ENCODE results near the gene NTHL1. TPM values are rescaled to one million over a fixed set of nuclear protein-coding genes. Genes with fewer than 3 reads are reported as not detected.

Gene NTHL1
- total RNA-seq, 2 donors from 2014 or later = 43.2 to 46.1 TPM

DNA sequence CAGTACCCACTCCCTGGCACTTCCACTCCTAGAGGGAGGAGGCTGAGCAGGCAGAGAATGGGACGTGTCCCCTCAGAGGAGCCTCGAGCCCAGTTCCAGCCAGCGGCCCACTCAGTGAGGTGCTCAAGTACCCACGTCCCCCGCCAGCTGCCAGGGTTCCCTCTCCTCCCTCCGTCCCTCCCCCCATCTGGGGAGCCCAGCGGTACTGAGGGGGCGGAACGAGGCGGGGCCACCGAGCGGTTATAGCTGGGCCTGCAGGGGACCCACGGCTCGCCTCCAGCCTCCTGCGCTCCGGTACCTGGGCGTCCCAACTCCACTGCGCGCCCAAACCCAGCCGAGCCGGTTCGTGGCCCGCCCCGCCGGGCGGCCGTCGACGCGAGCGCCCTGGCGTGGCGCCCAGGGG lies 28.1 kb downstream of the NTHL1 start, which contains the start of gene NPW:
NPW (plus strand) TSS at position 268 of the 403 bp plus-strand sequence.
- Histone ChIP-seq H3K9me3 (ENCODE audit: control insufficient read depth, low read length) (no peaks in the 10 kb centered on the region), H3K27me3 (ENCODE audit: control insufficient read depth, insufficient read depth, low read length, poor library complexity, severe bottlenecking) (peaks cover 44% of the 10 kb centered on the region), H3K9ac (ENCODE audit: extremely low read depth, low read length, poor library complexity, severe bottlenecking) (no peak within 1 kb of the TSS), H3K27ac (ENCODE audit: low read depth, low read length) (no peak within 1 kb of the TSS), H3K36me3 (ENCODE audit: control insufficient read depth, insufficient read depth, low read length) (no peaks in the 10 kb centered on the region), H3K4me1 (ENCODE audit: control insufficient read depth, insufficient read depth, low read length) (no peaks in the 10 kb centered on the region), H3K4me3 (ENCODE audit: low read length) (peak within 1 kb of the TSS; percentile 29)
- 1 to 15% methylated on average over 15 to 33 of the region's 33 CpGs for WGBS, 2 experiments (ENCODE audit: insufficient coverage in 1 of 2, insufficient read length in 1 of 2)
- TF ChIP-seq, protein P1, sequence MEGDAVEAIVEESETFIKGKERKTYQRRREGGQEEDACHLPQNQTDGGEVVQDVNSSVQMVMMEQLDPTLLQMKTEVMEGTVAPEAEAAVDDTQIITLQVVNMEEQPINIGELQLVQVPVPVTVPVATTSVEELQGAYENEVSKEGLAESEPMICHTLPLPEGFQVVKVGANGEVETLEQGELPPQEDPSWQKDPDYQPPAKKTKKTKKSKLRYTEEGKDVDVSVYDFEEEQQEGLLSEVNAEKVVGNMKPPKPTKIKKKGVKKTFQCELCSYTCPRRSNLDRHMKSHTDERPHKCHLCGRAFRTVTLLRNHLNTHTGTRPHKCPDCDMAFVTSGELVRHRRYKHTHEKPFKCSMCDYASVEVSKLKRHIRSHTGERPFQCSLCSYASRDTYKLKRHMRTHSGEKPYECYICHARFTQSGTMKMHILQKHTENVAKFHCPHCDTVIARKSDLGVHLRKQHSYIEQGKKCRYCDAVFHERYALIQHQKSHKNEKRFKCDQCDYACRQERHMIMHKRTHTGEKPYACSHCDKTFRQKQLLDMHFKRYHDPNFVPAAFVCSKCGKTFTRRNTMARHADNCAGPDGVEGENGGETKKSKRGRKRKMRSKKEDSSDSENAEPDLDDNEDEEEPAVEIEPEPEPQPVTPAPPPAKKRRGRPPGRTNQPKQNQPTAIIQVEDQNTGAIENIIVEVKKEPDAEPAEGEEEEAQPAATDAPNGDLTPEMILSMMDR (conservative IDR thresholded peaks at IDR 0.05) = peak; percentile 33
- peak; percentile 77 for DNase-seq
- no peaks in the 10 kb centered on the region for H3K36me3 Mint-ChIP-seq (ENCODE audit: low read depth)
- no peak within 1 kb of the TSS for H3K27ac Mint-ChIP-seq
- H3K4me1 Mint-ChIP-seq = peaks cover 2% of the 10 kb centered on the region
- peaks cover 69% of the 10 kb centered on the region for H3K27me3 Mint-ChIP-seq (ENCODE audit: insufficient read depth)
- peak within 1 kb of the TSS; percentile 38 for H3K4me3 Mint-ChIP-seq
- H3K9me3 Mint-ChIP-seq = no peaks in the 10 kb centered on the region

DNA sequence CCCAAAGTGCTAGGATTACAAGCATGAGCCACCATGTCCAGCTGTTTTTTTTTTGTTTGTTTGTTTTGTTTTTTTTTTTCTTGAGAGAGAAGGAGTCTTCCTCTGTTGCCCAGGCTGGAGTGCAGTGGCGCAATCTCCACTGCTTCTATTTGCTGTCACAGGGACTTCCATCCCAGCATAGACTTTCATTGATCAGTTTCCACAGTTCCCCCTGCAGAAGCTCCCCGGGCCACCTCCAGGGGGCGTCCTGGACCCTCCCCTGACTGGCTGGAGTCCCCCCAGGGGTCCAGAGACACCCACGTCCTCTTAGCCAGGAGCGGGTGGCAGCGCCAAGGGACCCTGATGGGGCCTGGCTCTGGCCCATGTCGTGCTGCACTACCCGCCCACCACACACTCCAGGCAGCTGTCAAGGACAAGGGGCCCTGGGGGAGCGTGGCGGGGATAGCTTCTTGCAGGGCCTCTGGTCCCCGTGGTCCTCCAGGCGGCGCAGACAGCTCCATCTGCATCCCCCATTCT lies 31.2 kb downstream of the NTHL1 start:
- no peak for DNase-seq
- H3K27ac Mint-ChIP-seq = no peak overlapping the region

DNA sequence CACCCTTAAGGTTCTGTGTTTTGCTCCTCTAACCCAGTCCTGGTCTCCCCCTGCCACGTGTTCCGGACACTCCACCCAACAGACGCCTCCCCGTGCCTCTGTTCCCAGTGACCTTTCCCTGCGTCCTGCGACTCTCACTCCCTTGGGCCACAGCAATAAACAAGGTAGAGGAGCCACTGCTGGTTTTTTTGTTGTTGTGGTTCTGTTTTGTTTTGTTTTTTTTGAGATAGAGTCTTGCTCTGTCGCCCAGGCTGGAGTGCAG lies 31.8 kb downstream of the NTHL1 start:
- H3K4me1 Mint-ChIP-seq = no peaks in the 10 kb centered on the region
- DNase-seq = no peak
- Histone ChIP-seq H3K9me3 (ENCODE audit: control insufficient read depth, low read length) (no peaks in the 10 kb centered on the region), H3K9ac (ENCODE audit: extremely low read depth, low read length, poor library complexity, severe bottlenecking) (no peak overlapping the region), H3K27me3 (ENCODE audit: control insufficient read depth, insufficient read depth, low read length, poor library complexity, severe bottlenecking) (peaks cover 33% of the 10 kb centered on the region), H3K4me3 (ENCODE audit: low read length) (no peak overlapping the region), H3K4me1 (ENCODE audit: control insufficient read depth, insufficient read depth, low read length) (no peaks in the 10 kb centered on the region), H3K36me3 (ENCODE audit: control insufficient read depth, insufficient read depth, low read length) (no peaks in the 10 kb centered on the region), H3K27ac (ENCODE audit: low read depth, low read length) (no peak overlapping the region)
- H3K4me3 Mint-ChIP-seq = no peak overlapping the region
- no peaks in the 10 kb centered on the region for H3K36me3 Mint-ChIP-seq (ENCODE audit: low read depth)
- H3K27me3 Mint-ChIP-seq (ENCODE audit: insufficient read depth) = peaks cover 42% of the 10 kb centered on the region
- no peak overlapping the region for H3K27ac Mint-ChIP-seq
- WGBS, 2 experiments (ENCODE audit: insufficient coverage in 1 of 2, insufficient read length in 1 of 2) = 89 to 100% methylated on average over 2 to 7 of the region's 7 CpGs
- H3K9me3 Mint-ChIP-seq = no peaks in the 10 kb centered on the region
- TF ChIP-seq, protein P1 (conservative IDR thresholded peaks at IDR 0.05) = no peak

More for the DNA sequence above, 31.2 kb downstream of the NTHL1 start:
- Mint-ChIP-seq H3K27me3 (ENCODE audit: insufficient read depth) (peaks cover 48% of the 10 kb centered on the region), H3K9me3 (no peaks in the 10 kb centered on the region), H3K4me1 (no peaks in the 10 kb centered on the region), H3K4me3 (no peak overlapping the region), H3K36me3 (ENCODE audit: low read depth) (no peaks in the 10 kb centered on the region)
- peaks cover 39% of the 10 kb centered on the region for H3K27me3 ChIP-seq (ENCODE audit: control insufficient read depth, insufficient read depth, low read length, poor library complexity, severe bottlenecking)
- no peaks in the 10 kb centered on the region for H3K4me1 ChIP-seq (ENCODE audit: control insufficient read depth, insufficient read depth, low read length)
- TF ChIP-seq, protein P1 (conservative IDR thresholded peaks at IDR 0.05) = peak; percentile 74
- H3K9me3 ChIP-seq (ENCODE audit: control insufficient read depth, low read length) = no peaks in the 10 kb centered on the region
- H3K9ac ChIP-seq (ENCODE audit: extremely low read depth, low read length, poor library complexity, severe bottlenecking) = no peak overlapping the region
- no peak overlapping the region for H3K4me3 ChIP-seq (ENCODE audit: low read length)
- H3K27ac ChIP-seq (ENCODE audit: low read depth, low read length) = no peak overlapping the region
- 61 to 73% methylated on average over 7 to 13 of the region's 13 CpGs for WGBS, 2 experiments (ENCODE audit: insufficient coverage in 1 of 2, insufficient read length in 1 of 2)
- H3K36me3 ChIP-seq (ENCODE audit: control insufficient read depth, insufficient read depth, low read length) = no peaks in the 10 kb centered on the region

All from endodermal cell (in vitro differentiated cells).